Right kidney (tissue), 9 donors: ENCODE results near the gene COG8.
"Not testable (repeated sequence)": the region's sequence is repeated elsewhere in the genome, so short reads cannot be mapped to it uniquely, and the experiment has no call there.

Experiments used
- DNase-seq: peaks from one replicate; pipeline ENCODE4 v3.0.0-alpha.2; 2016
- long read RNA-seq, 8 donors: transcript quantifications; one replicate each; lab custom pipeline, GENCODE V29; 2026

The COG8 gene, protein sequence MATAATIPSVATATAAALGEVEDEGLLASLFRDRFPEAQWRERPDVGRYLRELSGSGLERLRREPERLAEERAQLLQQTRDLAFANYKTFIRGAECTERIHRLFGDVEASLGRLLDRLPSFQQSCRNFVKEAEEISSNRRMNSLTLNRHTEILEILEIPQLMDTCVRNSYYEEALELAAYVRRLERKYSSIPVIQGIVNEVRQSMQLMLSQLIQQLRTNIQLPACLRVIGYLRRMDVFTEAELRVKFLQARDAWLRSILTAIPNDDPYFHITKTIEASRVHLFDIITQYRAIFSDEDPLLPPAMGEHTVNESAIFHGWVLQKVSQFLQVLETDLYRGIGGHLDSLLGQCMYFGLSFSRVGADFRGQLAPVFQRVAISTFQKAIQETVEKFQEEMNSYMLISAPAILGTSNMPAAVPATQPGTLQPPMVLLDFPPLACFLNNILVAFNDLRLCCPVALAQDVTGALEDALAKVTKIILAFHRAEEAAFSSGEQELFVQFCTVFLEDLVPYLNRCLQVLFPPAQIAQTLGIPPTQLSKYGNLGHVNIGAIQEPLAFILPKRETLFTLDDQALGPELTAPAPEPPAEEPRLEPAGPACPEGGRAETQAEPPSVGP
- long read RNA-seq, donor 1, full-length matches to known transcripts: 15 of 87 reads
- long read RNA-seq, donor 1, partial matches to known transcripts: 48 of 87 reads
- long read RNA-seq, donor 1, other reads (novel, unspliced or antisense): 24 of 87 reads
- long read RNA-seq, donor 2, full-length matches to known transcripts: 9 of 14 reads
- long read RNA-seq, donor 2, partial matches to known transcripts: 5 of 14 reads
- long read RNA-seq, donor 2, other reads (novel, unspliced or antisense): 0 of 14 reads
- long read RNA-seq, donor 3, full-length matches to known transcripts: 13 of 18 reads
- long read RNA-seq, donor 3, partial matches to known transcripts: 5 of 18 reads
- long read RNA-seq, donor 3, other reads (novel, unspliced or antisense): 0 of 18 reads
- long read RNA-seq, donor 4, full-length matches to known transcripts: 6 of 24 reads
- long read RNA-seq, donor 4, partial matches to known transcripts: 18 of 24 reads
- long read RNA-seq, donor 4, other reads (novel, unspliced or antisense): 0 of 24 reads
- long read RNA-seq, donor 5, full-length matches to known transcripts: 8 of 21 reads
- long read RNA-seq, donor 5, partial matches to known transcripts: 13 of 21 reads
- long read RNA-seq, donor 5, other reads (novel, unspliced or antisense): 0 of 21 reads
- long read RNA-seq, donor 6, full-length matches to known transcripts: 4 of 20 reads
- long read RNA-seq, donor 6, partial matches to known transcripts: 16 of 20 reads
- long read RNA-seq, donor 6, other reads (novel, unspliced or antisense): 0 of 20 reads
- long read RNA-seq, donor 7: 0 reads
- long read RNA-seq, donor 8, full-length matches to known transcripts: 5 of 52 reads
- long read RNA-seq, donor 8, partial matches to known transcripts: 29 of 52 reads
- long read RNA-seq, donor 8, other reads (novel, unspliced or antisense): 18 of 52 reads

DNA sequence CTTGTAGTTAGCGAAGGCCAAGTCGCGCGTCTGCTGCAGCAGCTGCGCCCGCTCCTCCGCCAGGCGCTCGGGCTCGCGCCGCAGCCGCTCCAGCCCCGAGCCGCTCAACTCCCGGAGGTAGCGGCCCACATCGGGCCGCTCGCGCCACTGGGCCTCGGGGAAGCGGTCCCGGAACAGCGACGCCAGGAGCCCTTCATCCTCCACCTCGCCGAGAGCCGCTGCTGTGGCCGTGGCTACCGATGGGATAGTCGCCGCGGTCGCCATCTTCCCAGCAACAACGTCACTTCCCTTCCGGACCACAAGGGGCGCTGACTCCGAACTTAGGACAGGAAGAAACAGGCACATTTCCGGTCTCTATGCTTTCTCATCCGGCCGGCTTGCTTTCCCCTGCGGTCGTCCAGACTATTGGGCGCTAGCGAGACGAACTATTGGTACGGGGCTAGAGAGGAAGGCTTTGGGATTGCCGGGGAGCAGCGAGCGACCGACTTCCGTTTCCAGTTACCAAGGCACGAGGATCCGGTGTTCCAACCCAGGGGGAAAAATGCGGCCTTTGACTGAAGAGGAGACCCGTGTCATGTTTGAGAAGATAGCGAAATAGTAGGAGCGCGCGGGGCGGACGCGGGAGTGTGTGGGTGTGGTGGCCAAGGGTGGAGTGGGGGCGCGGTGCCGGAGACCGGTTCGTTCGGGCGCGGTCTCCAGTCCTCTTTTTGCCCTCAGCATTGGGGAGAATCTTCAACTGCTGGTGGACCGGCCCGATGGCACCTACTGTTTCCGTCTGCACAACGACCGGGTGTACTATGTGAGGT is at the start of gene COG8, which contains the start of gene NIP7:
Gene COG8, minus strand, starts transcription at position 276 of the 806 bp plus-strand sequence. Its CDS starts 12 bp downstream, at position 264.
Gene NIP7, plus strand, starts transcription at position 484 of the 806 bp plus-strand sequence. Its CDS starts 58 bp downstream, at position 542.
- DNase-seq: peak; percentile 99

DNA sequence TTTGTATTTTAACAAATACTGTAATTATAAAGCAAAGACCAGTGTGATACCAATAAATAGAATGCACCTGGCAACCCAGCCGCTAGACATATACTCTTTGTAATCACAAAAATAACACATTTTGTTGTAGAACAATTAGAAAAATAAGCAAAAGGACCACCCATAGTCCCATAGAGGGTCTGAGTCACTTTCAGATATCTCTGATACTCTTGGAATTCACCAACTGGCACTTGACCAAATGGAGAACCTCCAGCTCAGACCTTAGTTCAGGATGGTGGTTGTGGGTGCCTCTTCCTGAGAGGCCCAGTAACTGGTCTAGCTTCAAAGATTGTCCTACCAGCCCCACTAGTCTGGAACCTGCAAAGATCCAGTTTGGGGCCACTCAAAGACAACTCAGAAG is 47.2 kb upstream of the COG8 start:
- DNase-seq: no peak

DNA sequence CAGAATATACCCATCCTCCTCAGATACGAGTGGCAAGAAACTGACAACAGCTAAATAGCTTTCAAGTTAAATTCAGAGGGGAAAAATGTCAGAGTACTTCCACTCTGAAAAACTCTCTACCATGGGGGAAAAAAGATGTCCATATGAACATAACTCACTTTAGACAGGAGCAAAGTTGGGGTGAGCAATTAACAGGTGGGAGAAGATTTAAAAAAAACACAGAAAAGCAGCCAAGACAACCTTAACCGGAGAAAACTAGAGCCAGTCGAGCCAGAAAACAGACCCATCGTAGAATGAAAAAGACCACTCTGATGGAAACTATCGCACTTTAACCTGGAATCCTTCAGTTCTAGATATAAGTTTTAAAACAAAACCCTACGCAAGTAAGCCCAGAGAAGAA is 45.6 kb upstream of the COG8 start:
- no peak for DNase-seq

DNA sequence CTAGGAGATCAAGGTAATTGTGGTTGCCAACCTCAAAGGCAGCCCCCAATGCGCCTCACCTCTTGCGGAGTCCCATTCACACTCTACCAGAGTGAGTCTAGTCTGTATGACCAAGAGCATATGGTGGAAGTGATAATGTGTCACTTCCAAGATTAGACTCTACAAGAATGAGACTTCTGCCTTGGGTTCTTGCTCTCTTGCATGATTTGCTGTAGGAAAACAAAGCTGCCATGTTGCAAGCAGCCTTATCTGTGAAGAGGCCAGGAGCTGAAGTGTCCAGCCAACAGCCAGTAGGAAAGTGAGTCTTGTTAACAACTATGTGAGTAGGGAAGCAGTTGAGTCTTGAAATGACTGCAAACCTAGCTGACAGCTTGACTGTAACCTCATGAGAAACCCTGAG is 43.1 kb upstream of the COG8 start:
- no peak for DNase-seq

DNA sequence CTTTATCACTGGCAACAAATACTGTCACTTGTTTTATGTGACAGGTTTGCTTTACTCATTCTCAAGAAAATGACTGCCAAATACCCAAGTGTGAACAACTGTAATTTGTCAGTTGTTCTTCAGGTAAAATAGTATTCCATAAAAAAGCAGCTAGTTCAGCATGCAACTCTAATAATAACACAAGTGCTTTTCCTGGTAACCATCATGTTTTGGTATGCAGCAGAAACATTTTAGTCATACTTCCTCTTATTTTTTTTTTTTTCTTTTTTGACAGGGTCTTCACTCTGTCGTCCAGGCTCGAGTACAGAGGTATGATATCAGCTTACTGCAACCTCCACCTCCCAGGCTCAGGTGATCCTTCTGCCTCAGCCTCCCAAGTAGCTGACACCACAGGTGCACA is 41.9 kb upstream of the COG8 start:
- no peak for DNase-seq

DNA sequence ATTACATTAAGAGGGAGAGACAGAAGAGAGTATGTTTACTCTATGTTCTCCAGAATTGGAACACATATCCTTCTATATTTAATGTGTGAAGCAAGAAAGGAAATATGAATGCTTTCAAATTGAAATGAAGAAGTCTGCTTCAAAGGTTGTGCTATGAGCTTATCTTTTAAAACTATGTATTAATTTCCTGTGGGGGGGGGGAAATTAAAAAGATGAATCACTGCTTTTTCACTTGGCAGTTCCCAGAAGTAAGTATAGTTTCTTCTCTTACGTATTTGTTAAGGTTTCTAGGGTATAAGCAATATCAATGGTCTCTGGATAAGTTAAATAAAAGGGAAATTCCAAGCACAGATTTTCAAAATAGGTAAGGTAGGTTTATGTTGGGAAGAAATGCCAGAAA is 39.4 kb upstream of the COG8 start:
- no peak for DNase-seq

DNA sequence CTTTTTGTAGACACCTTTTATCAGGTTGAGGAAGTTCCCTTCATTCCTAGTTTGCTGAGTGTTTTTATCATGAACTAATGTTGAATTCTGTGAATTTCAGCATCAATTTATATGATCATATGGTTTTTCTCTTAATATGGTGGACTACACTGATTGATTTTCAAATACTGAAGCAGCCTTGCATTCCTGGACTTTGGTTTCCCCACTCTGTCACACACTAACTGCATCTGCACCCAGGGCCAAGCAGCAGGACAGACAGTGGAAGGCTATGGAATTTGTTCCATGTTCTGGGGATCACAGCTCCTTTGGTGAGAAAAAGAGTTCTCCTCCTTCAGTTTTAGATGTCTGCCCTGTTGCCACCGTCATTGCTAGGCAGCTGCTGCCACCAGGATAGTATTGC is 38.7 kb upstream of the COG8 start:
- DNase-seq: no peak

DNA sequence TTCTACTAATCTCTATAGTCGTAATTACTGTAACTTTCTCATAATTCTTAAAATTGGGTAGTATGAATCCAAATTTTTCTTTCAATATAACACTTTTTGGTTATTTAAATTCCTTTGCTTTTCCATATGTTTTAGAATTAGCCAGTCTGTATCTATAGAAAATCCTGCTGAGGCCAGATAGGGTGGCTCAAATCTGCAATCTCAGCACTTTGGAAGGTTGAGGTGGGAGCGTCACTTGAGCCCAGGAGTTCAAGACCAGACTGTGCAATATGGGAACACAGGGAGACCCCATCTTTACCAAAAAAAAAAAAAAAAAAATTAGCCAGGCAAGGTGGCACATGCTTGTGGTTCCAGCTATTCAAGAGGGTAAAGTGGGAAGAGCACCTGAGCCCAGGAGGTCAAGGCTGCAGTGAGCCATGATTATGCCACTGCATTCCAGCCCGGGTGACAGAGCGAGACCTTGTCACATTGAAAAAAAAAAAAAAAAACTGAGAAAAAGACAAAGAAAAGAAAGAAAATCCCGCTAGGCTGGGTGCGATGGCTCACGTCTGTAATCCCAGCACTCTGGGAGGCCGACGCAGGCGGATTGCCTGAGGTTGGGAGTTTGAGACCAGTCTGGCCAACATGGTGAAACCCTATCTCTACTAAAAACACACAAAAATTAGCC is 37.2 kb upstream of the COG8 start:
- DNase-seq: no peak

DNA sequence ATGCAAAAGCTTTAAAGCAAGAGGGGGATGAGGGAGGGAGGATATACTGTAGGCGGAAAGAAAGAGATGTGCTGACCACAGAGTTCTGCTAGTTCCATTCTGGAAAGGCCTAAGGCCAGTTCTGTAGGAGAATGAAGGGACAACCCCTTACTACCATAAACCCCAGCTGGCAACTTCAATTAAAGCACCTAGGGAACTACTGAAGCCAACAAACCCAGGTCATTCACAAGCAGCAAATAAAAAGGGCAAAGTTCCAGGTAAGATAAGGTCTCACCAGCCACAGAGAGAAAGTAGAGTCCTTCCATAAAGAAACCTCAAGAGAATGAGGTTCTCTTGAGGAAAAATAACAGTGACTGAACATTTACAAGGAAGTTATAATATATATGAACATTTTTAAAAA is 33.7 kb upstream of the COG8 start:
- DNase-seq: no peak

DNA sequence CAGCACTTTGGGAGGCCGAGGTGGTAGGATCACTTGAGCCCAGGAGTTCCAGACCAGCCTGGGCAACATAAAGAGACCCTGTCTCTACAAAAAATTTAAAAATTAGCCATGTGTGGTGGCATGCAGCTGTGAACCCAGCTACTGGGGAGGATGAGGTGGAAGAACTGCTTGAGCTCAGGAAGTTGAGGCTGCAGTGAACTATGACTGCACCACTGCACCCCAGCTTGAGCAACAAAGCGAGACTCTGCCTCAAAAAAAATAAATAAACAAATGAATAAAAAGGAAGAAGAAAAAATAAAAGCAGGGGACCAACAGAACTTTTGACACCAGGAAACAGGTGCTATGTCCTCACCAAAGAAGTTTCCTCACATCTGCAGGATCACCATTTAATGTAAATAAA is 32.2 kb upstream of the COG8 start:
- DNase-seq: no peak

DNA sequence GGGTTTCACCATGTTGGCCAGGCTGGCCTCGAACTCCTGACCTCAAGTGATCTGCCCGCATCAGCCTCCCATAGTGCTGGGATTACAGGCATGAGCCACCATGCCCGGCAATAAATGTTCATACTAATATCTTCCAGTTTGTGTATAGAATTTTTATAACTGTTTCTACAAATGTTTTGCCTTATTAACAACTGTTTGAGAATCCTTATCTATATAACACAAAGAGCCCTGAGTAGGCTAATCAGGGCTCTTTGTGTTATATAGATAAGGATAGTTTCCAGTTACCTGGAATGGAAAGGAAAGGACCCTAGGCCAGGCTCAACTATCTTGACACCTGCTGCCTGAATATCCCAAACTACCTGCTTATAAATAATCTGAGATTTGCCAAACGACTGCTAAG is 29.5 kb upstream of the COG8 start:
- DNase-seq: no peak

DNA sequence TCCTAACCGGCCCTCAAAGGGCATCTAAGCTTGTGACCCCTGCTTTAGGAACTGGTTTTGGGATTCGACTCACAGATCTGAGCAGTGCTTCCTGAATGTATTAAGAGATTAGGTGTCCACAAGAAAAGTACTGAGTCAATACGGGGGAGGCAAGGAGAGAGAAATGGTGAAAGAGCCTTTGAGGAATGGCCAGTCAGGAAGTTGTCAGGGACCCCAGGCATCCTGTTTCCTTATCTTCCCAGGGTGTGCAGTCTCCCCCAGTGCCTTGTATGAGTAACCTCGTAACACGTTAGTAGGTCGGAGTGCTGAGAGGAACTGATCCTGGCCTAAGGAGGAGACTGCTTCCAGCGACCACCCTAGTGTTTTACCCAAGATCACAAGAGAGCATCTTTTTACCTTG is 28.6 kb upstream of the COG8 start:
- DNase-seq: no peak

DNA sequence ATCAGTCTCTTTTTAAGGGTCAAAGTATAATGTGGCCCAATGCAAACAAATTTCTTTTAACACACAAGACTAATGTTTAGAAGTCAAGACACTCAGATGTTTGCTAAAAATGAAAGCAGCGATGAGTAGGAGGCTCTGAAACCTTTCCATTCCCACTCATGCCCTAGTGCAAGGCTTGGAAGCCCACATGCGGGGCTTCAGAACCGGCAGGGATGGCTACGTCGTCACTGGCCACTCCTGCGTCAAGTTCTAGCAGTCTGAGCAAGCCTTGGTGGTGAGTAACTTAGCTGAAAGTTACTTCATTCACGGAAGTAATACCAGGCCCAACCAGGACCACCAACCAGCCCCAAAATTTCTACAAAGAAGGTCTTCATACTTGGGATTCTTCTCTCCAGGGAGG is 27.1 kb upstream of the COG8 start:
- no peak for DNase-seq

DNA sequence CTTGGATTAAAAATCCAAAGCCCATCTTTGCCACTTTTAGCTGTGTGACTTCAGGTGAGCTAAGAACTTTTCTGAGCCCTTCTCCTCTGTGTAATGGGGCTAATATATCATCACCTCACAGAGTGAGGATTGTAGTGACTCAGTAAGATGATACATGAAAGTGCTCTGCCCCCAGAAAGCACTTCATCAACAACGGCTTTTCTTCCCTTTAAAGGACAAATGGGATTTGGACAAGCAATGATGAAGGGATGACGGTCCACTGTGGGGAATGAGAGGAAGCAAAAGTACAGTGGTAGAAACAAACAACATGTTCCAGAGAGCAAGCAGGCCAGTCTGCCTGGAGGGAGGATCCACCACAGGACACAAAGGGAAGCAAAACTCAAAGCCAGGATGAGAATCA is 26.5 kb upstream of the COG8 start:
- no peak for DNase-seq

DNA sequence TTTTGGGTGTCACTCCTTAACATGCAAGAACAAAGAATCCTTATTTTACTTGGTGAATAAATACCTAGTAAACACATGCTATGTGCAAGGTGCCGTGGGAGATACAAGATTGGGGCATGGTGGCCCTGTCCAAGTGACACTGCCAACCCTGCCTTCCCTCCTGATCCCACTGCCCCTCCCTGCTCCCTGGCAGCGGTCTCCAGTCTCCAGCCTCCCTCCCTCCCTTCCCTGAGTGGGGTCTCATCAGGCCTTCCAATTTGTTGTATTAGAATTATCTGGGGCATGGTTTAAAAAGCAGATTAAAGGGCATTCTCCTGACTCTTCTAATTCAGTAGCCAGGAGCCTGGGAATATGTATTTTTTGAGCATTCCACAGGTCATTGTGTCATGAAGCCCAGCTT is 24.7 kb upstream of the COG8 start:
- DNase-seq: no peak

DNA sequence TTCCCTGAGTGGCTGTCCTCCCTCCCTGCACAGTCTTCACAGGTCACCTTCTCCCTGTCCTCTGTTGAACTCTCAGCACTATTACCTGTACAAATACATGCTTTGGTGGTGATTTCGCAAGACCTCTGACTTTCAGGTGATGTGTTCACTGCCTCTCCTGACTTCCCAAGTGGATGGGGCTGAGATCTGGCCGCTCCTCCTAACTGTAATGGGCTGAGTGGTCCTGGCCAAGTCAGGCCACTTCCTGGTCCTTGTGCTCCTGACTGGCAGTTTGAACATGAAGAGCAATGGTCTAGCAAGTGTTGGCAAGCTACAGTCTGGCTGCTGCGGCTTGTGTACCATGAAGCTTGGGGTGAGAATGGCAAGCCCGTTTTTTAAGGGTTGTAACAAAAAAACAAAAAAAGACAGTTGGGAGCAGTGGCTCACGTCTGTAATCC is 23.9 kb upstream of the COG8 start:
- DNase-seq: no peak

DNA sequence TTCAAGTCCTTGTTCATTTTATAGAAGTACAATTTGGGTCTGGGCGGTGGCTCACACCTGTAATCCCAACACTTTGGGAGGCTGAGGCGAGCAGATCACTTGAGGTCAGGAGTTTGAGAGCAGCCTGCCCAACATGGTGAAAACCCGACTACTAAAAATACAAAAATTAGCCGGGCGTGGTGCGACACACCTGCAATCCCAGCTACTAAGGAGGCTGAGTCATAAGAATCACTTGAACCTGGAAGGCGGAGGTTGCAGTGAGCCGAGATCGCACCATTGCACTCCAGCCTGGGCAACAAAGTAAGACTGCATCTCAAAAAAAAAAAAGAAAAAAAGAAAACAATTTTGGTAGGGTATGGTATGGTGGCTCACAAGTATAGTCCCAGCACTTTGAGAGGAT is 20.7 kb upstream of the COG8 start:
- not testable (repeated sequence) for DNase-seq

DNA sequence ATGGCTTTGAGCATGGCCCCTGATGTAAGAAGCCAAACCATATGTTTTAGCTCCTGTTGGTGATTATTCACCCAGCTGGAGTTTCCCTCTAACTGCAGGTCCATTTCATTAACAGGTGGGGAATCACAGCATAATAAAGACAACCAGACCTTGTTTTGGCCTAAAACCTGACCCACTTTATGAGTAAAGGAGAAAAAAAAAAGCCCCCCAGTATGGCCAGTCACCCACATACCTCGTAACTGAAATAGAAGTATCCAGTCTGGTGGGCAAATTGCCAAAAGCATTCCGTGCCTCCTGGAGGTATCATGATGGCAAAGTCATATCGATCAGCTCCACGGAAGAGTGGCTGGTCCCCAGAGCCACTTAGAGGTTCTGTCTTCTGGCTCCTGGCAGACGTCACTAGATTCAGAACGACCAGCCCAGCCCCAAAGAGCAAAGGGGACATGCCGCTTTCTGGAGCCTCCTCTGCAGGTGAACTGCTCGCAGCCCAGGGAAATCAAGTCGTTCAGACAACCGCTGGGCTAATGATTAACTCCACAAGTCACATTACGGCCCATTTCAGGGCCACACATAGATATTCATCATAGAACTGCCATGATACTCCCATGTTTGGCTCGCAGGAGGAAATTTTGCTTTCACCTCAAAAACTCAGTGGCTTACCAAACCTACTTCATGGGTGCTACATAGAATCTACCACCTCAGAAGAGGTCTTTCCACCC is 12.1 kb upstream of the COG8 start, which contains the start of gene TMED6:
Gene TMED6, minus strand, starts transcription at position 478 of the 719 bp plus-strand sequence. Its CDS starts 33 bp downstream, at position 445.
- DNase-seq: peak; percentile 13

DNA sequence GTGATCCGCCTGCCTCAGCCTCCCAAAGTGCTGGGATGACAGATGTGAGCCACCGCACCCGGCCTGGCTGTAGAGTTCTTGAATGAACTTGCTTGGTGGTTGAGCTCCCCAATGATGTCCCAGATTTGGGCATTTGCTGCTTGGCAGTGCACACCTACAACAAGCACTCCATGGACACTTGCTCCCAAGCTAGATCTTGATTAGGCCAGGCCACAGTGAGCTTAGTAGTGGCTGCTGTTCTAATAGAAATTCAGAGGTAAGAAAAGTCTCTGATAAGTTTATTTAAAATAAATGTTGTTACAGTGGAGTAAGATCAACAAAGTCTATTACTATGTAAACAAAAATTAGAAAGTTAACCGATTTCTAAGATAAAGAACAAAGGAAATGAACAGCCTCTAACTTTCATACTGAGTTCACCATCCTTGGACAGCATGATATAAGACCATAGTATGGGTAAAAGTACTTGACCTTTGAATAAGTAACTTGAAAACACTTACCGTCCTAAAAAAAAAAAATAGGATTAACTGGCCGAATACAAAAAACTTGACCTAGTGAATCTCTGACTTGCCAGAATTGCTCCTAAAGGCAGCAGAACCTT is 11.3 kb upstream of the COG8 start:
- no peak for DNase-seq
